ENCODE data around the gene RNASEH2A.
"Not testable (repeated sequence)": the region's sequence is repeated elsewhere in the genome, so short reads cannot be mapped to it uniquely, and the experiment has no call there.

The RNASEH2A gene

GRCh38 chr19:12801466-12802266, 4.7 kb upstream of the RNASEH2A start, which contains the start of the genes PRDX2 and THSD8:
PRDX2 (minus strand) TSS chr19:12801800; CDS start chr19:12801261, 539 bp downstream.
THSD8 (plus strand) TSS chr19:12802069; CDS start chr19:12802072, 3 bp downstream.
- peak within 1 kb of the TSS; percentile 83 for H3K4me3 Mint-ChIP-seq
- peak within 1 kb of the TSS; percentile 61 for H3K27ac Mint-ChIP-seq (ENCODE audit: low read depth)
- ATAC-seq (replicated peaks; ENCODE audit: extremely low read depth, poor library complexity, severe bottlenecking) (peak; percentile 59), DNase-seq (ENCODE audit: low spot score in 2 of 2) (peak; percentile 48 to 49)
- H3K27me3 Mint-ChIP-seq = no peaks in the 10 kb centered on the region
- no peaks in the 10 kb centered on the region for H3K9me3 Mint-ChIP-seq
- peaks cover 12% of the 10 kb centered on the region for H3K36me3 Mint-ChIP-seq (ENCODE audit: insufficient read depth)
- H3K4me1 Mint-ChIP-seq = peaks cover 22% of the 10 kb centered on the region

DNA sequence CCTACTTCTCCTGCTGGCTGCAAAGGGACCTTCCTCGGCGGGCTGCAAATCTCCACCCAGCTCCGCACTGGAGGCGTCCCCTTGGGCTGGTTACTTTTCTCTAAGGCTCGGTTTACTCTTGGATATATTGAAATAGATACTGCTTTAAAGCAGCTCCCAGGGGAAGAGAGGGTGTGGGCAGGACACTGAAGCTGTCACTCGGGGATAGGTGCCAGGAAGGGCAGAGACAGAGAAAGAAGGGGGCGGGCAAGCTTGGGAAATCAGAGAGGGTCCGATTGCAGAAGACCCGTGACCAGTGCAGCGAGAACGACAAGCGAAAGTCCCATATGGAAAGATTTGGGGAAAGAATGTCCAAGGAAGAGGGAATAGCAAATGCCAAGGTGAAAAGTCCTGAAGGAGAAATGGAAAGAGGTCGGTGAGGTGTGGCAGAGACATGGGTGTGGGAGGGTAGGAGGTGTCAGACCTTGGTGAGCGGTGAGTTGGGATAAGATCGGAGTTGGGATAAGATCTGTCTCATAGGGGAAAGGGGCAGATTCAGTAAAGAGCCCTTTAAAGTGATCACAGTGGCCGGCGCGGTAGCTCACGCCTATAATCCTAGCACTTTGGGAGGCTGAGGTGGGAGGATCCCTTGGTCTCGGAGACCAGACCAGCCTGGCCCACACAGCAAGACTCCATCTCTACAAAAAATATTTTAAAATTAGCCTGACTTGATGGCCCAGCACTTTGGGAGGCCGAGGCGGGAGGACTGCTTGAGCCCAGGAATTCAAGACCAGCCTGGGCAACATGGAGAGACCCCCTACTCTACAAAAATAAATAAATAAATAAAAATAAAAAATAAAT, 3.9 kb upstream of the RNASEH2A start:
- Mint-ChIP-seq H3K27me3 (no peaks in the 10 kb centered on the region), H3K4me1 (peaks cover 26% of the 10 kb centered on the region), H3K4me3 (peak overlapping the region; percentile 83), H3K36me3 (ENCODE audit: insufficient read depth) (peaks cover 15% of the 10 kb centered on the region), H3K9me3 (no peaks in the 10 kb centered on the region), H3K27ac (ENCODE audit: low read depth) (peak overlapping the region; percentile 29)
- ATAC-seq (replicated peaks; ENCODE audit: extremely low read depth, poor library complexity, severe bottlenecking) = no peak
- no peak for DNase-seq (ENCODE audit: low spot score in 2 of 2)

- H3K4me3 Mint-ChIP-seq = no peak overlapping the region
- DNase-seq (ENCODE audit: low spot score in 2 of 2) (no peak), ATAC-seq (replicated peaks; ENCODE audit: extremely low read depth, poor library complexity, severe bottlenecking) (no peak)
- H3K9me3 Mint-ChIP-seq = no peaks in the 10 kb centered on the region
- H3K27ac Mint-ChIP-seq (ENCODE audit: low read depth) = no peak overlapping the region
- peaks cover 16% of the 10 kb centered on the region for H3K36me3 Mint-ChIP-seq (ENCODE audit: insufficient read depth)
- peaks cover 26% of the 10 kb centered on the region for H3K4me1 Mint-ChIP-seq
- H3K27me3 Mint-ChIP-seq = no peaks in the 10 kb centered on the region
These were observed 2.3 kb upstream of the RNASEH2A start for GRCh38 chr19:12804051-12804450.

DNA sequence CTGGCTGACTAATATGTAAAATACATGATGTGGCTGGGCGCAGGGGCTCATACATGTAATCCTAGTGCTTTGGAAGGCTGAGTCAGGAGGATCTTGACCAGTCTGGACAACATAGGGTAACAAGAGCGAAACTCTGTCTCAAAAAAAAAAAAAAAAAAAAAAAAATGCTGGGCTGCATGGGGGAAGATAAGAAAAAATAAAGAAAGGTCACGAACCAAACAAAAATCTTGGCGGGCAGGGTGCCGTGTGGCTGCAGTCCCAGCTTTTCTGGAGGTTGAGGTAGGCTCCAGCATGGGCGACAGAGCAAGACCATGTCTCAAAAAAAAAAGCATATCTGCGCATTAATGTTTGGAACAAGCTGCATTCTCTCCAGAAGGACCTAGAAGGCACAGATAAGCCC, 8.7 kb downstream of the RNASEH2A start:
- Mint-ChIP-seq H3K4me3 (no peak overlapping the region), H3K27ac (ENCODE audit: low read depth) (no peak overlapping the region), H3K4me1 (no peaks in the 10 kb centered on the region), H3K36me3 (ENCODE audit: insufficient read depth) (peaks cover 12% of the 10 kb centered on the region), H3K27me3 (no peaks in the 10 kb centered on the region), H3K9me3 (no peaks in the 10 kb centered on the region)
- DNase-seq (ENCODE audit: low spot score in 2 of 2) = no peak
- ATAC-seq (replicated peaks; ENCODE audit: extremely low read depth, poor library complexity, severe bottlenecking) = no peak

DNA sequence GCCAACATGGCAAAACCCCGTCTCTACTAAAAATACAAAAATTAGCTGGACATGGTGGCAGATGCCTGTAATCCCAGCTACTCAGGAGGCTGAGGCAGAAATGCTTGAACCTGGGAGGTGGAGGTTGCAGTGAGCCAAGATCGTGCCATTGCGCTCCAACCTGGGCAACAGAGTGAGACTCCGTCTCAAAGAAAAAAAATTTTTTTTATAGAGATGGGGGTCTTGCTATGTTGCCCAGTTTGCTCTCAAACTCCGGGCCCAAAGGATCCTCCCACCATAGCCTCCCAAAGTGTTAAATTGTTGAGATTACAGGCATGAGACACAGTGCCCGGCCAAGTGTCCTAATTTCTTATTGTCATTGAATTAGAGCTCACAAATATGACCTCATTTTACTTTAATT, 10.8 kb downstream of the RNASEH2A start:
- not testable (repeated sequence) for H3K4me3 Mint-ChIP-seq; DNase-seq (ENCODE audit: low spot score in 2 of 2); H3K9me3 Mint-ChIP-seq; H3K27ac Mint-ChIP-seq (ENCODE audit: low read depth); H3K4me1 Mint-ChIP-seq; ATAC-seq (replicated peaks; ENCODE audit: extremely low read depth, poor library complexity, severe bottlenecking); H3K27me3 Mint-ChIP-seq
- peaks cover 12% of the 10 kb centered on the region for H3K36me3 Mint-ChIP-seq (ENCODE audit: insufficient read depth)

DNA sequence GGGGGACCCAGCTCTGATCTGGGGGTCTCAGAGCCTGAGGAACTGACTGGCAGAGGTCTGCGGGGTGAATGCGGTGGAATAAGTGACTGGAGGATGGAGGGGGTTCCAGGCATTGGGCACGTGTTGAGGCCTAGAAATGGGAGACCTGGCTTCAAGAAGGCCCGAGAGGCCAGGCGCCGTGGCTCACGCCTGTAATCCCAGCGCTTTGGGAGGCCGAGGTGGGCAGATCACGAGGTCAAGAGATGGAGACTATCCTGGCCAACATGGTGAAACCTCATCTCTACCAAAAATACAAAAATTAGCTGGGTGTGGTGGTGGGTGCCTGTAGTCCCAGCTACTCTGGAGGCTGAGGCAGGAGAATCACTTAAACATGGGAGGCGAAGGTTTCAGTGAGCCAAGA, 11.4 kb downstream of the RNASEH2A start:
- H3K36me3 Mint-ChIP-seq (ENCODE audit: insufficient read depth); H3K4me1 Mint-ChIP-seq; H3K27ac Mint-ChIP-seq (ENCODE audit: low read depth); ATAC-seq (replicated peaks; ENCODE audit: extremely low read depth, poor library complexity, severe bottlenecking); H3K27me3 Mint-ChIP-seq; H3K9me3 Mint-ChIP-seq; H3K4me3 Mint-ChIP-seq; DNase-seq (ENCODE audit: low spot score in 2 of 2): not testable (repeated sequence)

- no peak for ATAC-seq (replicated peaks; ENCODE audit: extremely low read depth, poor library complexity, severe bottlenecking)
- peaks cover 23% of the 10 kb centered on the region for H3K27me3 Mint-ChIP-seq
- no peaks in the 10 kb centered on the region for H3K9me3 Mint-ChIP-seq
- H3K36me3 Mint-ChIP-seq (ENCODE audit: insufficient read depth) = no peaks in the 10 kb centered on the region
- no peak overlapping the region for H3K4me3 Mint-ChIP-seq
- peaks cover 8% of the 10 kb centered on the region for H3K4me1 Mint-ChIP-seq
- DNase-seq (ENCODE audit: low spot score in 2 of 2) = no peak
- no peak overlapping the region for H3K27ac Mint-ChIP-seq (ENCODE audit: low read depth)
These were observed 15.4 kb downstream of the RNASEH2A start for GRCh38 chr19:12821761-12822160.

GRCh38 chr19:12825254-12826131, 19.1 kb downstream of the RNASEH2A start:
- Mint-ChIP-seq H3K4me1 (peaks cover 8% of the 10 kb centered on the region), H3K27me3 (peaks cover 54% of the 10 kb centered on the region), H3K9me3 (no peaks in the 10 kb centered on the region), H3K4me3 (no peak overlapping the region), H3K36me3 (ENCODE audit: insufficient read depth) (peaks cover 1% of the 10 kb centered on the region), H3K27ac (ENCODE audit: low read depth) (no peak overlapping the region)
- ATAC-seq (replicated peaks; ENCODE audit: extremely low read depth, poor library complexity, severe bottlenecking) (no peak), DNase-seq (ENCODE audit: low spot score in 2 of 2) (no peak)

DNA sequence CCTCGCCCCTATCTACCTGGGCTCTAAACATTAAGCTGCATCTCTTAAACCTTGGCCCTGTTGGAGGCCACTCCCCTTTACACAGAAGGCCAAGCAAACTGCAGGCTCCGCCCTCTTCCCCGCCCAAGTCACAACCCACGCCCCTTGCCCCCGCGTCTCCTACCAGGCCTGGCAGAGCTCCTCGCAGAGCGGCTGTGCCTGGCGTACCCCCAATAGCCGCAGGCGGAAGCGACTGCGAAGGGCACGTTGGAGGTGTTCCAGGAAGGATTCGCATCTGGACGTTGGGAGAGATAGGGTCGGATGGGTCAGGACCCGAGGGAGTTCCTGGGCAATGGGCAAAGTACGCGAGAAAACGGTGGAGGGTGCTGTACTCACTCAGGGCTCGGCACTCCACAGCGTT, 22.1 kb downstream of the RNASEH2A start:
- Mint-ChIP-seq H3K27ac (ENCODE audit: low read depth) (no peak overlapping the region), H3K9me3 (no peaks in the 10 kb centered on the region), H3K4me1 (peaks cover 26% of the 10 kb centered on the region), H3K36me3 (ENCODE audit: insufficient read depth) (peaks cover 5% of the 10 kb centered on the region), H3K4me3 (no peak overlapping the region), H3K27me3 (peaks cover 84% of the 10 kb centered on the region)
- no peak for DNase-seq (ENCODE audit: low spot score in 2 of 2)
- no peak for ATAC-seq (replicated peaks; ENCODE audit: extremely low read depth, poor library complexity, severe bottlenecking)

DNA sequence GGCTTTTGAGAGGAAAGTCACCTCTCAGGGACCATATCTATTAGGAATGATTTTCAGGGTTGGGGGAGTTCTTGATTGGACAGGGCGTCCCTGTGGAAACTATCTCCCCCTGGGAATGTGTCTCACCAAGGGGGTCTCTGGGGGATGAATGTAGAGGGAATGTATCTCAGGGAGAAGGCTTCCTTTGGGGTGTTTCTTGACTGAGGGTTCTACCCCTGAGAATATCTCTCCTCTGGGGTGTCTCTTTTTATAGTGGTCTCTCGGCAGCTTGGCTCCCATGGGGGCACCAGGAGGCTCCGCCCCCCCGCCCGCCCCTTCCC, 27.0 kb downstream of the RNASEH2A start:
- H3K36me3 Mint-ChIP-seq (ENCODE audit: insufficient read depth) = peaks cover 10% of the 10 kb centered on the region
- no peak for DNase-seq (ENCODE audit: low spot score in 2 of 2)
- H3K27ac Mint-ChIP-seq (ENCODE audit: low read depth) = no peak overlapping the region
- H3K9me3 Mint-ChIP-seq = no peaks in the 10 kb centered on the region
- H3K4me1 Mint-ChIP-seq = peaks cover 18% of the 10 kb centered on the region
- H3K27me3 Mint-ChIP-seq = peaks cover 82% of the 10 kb centered on the region
- H3K4me3 Mint-ChIP-seq = peak overlapping the region; percentile 49
- ATAC-seq (replicated peaks; ENCODE audit: extremely low read depth, poor library complexity, severe bottlenecking) = no peak

- H3K9me3 Mint-ChIP-seq = no peaks in the 10 kb centered on the region
- H3K36me3 Mint-ChIP-seq (ENCODE audit: insufficient read depth) = peaks cover 10% of the 10 kb centered on the region
- H3K27ac Mint-ChIP-seq (ENCODE audit: low read depth) = no peak overlapping the region
- H3K4me1 Mint-ChIP-seq = peaks cover 20% of the 10 kb centered on the region
- H3K27me3 Mint-ChIP-seq = peaks cover 79% of the 10 kb centered on the region
- ATAC-seq (replicated peaks; ENCODE audit: extremely low read depth, poor library complexity, severe bottlenecking) (peak; percentile 30), DNase-seq (ENCODE audit: low spot score in 2 of 2) (no peak)
- H3K4me3 Mint-ChIP-seq = peak overlapping the region; percentile 53
These were observed 27.6 kb downstream of the RNASEH2A start for GRCh38 chr19:12833738-12834565.

Data from central memory CD8-positive, alpha-beta T cell (primary cell).